ENCODE results near the gene ZER1.

The ZER1 gene

DNA sequence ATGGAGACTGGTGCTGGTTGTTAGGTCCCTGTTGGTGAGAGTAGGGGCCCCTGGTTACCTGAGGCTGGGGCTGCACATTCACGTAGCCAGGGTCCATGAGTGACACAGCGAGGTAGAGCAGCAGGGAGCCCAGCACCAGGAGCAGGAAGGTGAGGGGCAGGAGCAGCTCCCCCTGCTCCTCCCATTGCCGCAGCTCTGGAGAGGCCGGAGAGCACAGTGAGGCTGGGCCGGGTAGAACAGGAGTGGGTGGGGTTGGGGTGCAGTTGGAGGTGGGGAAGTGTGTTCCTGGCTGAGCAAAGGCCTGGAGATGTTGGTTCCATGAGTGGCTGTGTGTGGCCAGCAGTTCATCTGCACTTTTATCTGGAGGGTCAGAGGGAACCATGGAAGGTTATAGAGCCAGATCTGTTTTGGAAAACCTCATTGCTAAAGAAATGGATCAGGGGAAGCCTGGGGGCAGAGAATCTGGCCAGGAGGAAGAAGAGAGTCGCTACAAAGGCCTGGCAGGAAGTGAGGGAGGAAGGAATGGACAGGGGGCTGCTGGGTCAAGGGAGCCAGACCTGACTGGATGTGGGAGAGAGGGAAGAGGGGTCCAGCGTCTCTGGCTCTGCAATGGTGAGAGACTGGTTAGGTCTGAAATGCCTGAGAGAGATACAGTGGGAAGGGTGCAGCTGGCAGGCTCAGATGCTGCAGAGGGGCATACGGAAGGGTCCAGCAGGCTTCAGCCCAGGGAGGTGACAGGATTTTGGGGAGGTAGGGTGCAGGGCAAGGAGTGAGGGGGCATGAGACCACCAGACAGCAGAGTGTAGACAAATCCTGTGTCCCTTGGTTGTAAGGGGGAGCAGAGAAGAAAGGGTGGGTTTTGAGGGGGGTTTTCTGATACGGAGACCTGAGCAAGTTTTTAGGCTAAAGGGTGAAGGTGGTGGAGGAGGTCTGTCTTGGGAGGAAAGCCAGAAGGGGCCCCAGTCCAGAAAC is 49.1 kb downstream of the ZER1 start:
- no peak for DNase-seq (ENCODE audit: low read depth)
- H3K4me3 ChIP-seq (ENCODE audit: low read depth, low read length), result peak overlapping the region; percentile 66
- TF ChIP-seq, protein P1, sequence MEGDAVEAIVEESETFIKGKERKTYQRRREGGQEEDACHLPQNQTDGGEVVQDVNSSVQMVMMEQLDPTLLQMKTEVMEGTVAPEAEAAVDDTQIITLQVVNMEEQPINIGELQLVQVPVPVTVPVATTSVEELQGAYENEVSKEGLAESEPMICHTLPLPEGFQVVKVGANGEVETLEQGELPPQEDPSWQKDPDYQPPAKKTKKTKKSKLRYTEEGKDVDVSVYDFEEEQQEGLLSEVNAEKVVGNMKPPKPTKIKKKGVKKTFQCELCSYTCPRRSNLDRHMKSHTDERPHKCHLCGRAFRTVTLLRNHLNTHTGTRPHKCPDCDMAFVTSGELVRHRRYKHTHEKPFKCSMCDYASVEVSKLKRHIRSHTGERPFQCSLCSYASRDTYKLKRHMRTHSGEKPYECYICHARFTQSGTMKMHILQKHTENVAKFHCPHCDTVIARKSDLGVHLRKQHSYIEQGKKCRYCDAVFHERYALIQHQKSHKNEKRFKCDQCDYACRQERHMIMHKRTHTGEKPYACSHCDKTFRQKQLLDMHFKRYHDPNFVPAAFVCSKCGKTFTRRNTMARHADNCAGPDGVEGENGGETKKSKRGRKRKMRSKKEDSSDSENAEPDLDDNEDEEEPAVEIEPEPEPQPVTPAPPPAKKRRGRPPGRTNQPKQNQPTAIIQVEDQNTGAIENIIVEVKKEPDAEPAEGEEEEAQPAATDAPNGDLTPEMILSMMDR (IDR thresholded peaks at IDR 0.05; ENCODE audit: insufficient read depth, low read depth, low read length, missing control alignments), result no peak

DNA sequence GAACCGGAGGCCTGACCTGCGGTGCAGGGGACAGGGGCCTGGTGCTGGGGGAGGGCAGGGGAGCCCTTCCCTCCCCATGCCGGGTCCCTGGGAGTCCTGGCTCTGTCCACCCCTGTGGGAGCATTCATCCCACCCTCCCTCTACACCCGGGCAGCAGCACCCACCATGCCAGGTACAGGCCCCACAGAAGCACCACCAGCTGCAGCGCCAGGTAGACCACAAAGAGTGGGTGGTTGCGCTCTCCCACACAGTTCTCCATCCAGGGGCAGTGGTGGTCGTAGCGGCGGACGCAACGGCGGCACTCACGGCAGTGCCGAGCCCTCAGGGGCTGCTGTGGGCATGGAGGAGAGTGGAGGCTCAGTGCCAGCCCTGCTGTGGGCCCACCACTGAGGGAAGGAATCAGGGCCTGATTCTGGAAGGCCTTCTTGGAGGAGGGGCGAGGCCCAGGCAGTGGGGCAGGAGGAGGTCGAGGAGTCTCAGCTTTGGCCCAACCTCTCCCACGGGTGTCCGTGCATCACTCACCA is 50.2 kb downstream of the ZER1 start:
- no peak overlapping the region for H3K4me3 ChIP-seq (ENCODE audit: low read depth, low read length)
- TF ChIP-seq, protein P1 (IDR thresholded peaks at IDR 0.05; ENCODE audit: insufficient read depth, low read depth, low read length, missing control alignments), result no peak
- DNase-seq (ENCODE audit: low read depth), result no peak

DNA sequence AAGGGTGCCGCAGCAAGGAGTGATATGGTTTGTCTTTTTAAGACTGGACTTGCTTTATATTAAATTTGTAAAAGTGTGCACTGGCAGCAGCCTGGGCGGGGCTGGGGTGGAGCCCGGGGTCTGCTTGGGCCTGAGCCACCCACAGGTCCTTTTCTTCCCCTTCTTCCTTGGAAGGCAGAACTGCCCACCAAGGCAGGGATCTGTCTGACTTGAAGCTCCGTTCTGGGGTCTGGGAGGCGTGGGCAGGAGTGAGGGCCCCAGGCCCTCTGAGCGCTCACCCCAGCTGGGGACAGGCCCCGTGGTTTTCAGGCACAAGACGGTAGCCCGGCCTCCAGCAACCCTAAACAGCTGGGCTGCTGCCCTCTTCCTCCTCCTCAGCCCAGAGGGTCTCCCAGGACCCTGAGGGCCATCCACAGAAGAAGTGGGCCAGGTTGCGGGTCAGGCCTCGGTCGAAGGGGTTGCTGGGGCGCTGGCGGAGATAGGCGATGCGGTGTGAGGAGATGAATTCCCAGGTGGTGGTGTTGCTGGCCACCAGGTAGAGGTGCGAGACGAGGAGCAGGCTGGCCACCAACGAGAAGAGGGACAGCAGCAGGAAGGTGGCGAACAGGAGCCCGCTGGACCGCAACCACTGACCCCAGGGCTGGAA is 50.8 kb downstream of the ZER1 start:
- no peak for DNase-seq (ENCODE audit: low read depth)
- no peak overlapping the region for H3K4me3 ChIP-seq (ENCODE audit: low read depth, low read length)
- TF ChIP-seq, protein P1 (IDR thresholded peaks at IDR 0.05; ENCODE audit: insufficient read depth, low read depth, low read length, missing control alignments), result no peak

DNA sequence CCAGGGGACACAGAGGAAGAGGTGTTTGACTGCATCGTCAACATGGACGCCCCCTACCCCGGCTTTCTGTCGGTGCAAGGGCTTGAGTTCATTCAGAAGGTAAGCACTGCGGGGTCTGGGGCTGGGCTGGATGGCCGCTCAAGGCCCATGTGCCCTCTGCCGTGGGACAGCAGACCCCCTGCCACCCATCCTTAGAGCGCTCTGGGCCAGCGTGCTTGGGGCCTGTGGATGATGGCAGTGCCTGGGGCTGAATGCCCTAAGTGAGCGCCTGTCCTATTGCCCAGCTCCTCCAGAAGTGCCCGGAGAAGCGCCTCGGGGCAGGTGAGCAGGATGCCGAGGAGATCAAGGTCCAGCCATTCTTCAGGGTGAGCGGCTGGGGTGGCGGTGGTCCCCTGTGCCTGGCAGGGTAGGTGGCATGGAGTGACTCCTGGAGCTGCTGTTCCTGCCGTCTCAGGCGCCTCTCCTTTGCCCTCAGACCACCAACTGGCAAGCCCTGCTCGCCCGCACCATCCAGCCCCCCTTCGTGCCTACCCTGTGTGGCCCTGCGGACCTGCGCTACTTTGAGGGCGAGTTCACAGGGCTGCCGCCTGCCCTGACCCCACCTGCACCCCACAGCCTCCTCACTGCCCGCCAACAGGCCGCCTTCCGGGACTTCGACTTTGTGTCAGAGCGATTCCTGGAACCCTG is 51.7 kb downstream of the ZER1 start:
- TF ChIP-seq, protein P1 (IDR thresholded peaks at IDR 0.05; ENCODE audit: insufficient read depth, low read depth, low read length, missing control alignments), result no peak
- H3K4me3 ChIP-seq (ENCODE audit: low read depth, low read length), result no peak overlapping the region
- no peak for DNase-seq (ENCODE audit: low read depth)

DNA sequence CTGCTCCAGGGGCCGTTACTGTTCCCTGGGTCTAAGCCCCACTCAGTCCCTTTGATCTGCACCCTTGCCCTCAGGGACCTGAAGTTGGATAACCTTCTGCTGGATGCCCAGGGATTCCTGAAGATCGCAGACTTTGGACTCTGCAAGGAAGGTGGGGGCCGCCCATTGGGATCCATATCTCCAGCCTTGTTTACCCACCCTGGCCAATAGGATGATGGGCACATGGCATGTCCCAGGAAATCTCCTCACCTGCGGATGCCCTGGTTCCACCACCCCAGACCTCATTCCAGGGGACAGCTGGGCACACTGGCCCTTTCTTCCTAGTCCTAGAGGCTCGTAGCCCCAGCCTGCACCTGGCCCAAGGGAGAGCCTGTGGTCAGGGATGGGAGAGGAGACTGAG is 53.3 kb downstream of the ZER1 start:
- TF ChIP-seq, protein P1 (IDR thresholded peaks at IDR 0.05; ENCODE audit: insufficient read depth, low read depth, low read length, missing control alignments), result no peak
- DNase-seq (ENCODE audit: low read depth), result no peak
- no peak overlapping the region for H3K4me3 ChIP-seq (ENCODE audit: low read depth, low read length)

DNA sequence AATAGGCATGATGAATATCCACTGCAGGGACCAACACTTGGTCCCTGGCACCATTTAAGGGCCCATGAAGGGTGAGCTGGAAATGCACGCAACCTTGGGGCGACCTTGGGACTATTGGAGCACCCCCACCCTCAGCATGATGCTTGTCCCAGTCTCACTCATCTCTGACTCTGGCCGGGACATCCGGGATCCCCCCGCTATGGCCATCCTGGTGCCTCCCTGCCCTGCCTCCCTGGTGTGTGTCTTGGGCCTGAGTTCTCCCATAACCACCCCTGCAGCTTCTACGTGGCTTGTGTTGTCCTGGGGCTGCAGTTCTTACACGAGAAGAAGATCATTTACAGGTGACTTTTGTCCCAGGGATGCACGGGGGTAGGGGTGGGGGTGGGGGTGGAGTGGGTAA is 53.7 kb downstream of the ZER1 start:
- TF ChIP-seq, protein P1 (IDR thresholded peaks at IDR 0.05; ENCODE audit: insufficient read depth, low read depth, low read length, missing control alignments), result no peak

More for the DNA sequence above, 53.7 kb downstream of the ZER1 start:
- no peak for DNase-seq (ENCODE audit: low read depth)
- no peak overlapping the region for H3K4me3 ChIP-seq (ENCODE audit: low read depth, low read length)

Measured in GM12865 (cell line).